Measurements from ENCODE around the gene CYP4F12. TPM values are rescaled to one million over a fixed set of nuclear protein-coding genes. Genes with fewer than 3 reads are reported as not detected.

Gene CYP4F12
- polyA plus RNA-seq, 1 donor (not counting 4 experiments of a cell fraction or from before 2014, with no cell fraction given), result 2.0 TPM

DNA sequence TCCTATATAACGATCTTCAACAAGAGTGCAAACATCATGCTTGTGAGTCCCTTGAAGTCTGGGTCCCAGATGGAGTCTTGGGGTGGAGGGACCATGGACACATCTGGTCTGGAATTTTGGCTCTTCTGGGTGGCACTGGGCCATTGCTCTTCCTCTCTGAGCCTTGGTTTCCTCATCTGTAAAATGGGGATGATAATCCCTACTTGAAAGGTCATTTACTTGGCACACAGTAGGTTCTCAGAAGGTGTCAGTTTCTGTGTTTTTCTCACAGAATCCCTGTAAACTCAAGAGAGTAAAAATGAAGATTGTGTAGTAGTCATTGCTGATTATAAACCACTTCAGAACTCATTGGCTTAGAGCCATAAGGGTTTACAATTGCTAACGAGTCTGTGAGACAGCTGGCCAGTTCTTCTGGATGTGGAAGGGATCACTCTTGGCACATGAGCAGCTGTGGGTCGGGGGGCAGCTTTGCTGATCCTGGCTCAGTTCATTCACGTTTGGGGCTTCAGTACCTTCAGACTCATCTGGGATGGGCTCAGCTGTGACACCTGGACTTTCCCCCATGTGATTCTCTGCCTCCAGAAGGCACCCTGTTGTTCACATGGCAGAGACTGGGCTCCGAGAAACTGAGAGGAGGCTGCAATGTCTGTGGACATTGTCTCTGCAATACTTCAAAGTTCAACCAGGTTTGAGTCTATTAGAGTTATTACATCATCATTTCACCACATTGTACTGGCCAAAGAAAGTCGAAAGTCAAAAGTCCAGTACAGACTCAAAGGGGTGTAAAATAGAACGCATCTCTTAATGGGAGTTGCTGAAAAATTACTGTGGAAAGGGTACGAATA lies 7.8 kb downstream of the CYP4F12 start:
- H3K9ac ChIP-seq (ENCODE audit: control insufficient read depth, extremely low read depth, insufficient read depth, low read length), result no peak overlapping the region
- no peak for DNase-seq (ENCODE audit: low read depth, low spot score)
- TF ChIP-seq, protein P1, sequence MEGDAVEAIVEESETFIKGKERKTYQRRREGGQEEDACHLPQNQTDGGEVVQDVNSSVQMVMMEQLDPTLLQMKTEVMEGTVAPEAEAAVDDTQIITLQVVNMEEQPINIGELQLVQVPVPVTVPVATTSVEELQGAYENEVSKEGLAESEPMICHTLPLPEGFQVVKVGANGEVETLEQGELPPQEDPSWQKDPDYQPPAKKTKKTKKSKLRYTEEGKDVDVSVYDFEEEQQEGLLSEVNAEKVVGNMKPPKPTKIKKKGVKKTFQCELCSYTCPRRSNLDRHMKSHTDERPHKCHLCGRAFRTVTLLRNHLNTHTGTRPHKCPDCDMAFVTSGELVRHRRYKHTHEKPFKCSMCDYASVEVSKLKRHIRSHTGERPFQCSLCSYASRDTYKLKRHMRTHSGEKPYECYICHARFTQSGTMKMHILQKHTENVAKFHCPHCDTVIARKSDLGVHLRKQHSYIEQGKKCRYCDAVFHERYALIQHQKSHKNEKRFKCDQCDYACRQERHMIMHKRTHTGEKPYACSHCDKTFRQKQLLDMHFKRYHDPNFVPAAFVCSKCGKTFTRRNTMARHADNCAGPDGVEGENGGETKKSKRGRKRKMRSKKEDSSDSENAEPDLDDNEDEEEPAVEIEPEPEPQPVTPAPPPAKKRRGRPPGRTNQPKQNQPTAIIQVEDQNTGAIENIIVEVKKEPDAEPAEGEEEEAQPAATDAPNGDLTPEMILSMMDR (optimal IDR thresholded peaks at IDR 0.05 in 1 of 3, IDR thresholded peaks at IDR 0.05 in 1 of 3, conservative IDR thresholded peaks at IDR 0.05 in 1 of 3; ENCODE audit: extremely low read depth in 1 of 3, insufficient read depth in 2 of 3, low read length in 3 of 3), result no peak
- TF ChIP-seq EZH2 (IDR thresholded peaks at IDR 0.05; ENCODE audit: low read length), result no peak
- H3K4me2 ChIP-seq (ENCODE audit: control insufficient read depth, extremely low read depth, insufficient read depth, low read depth, low read length), result no peak overlapping the region
- no peak for FAIRE-seq
- H2AFZ ChIP-seq (ENCODE audit: control insufficient read depth, low read length), result no peak overlapping the region
- no peaks in the 10 kb centered on the region for H3K36me3 ChIP-seq (ENCODE audit: control insufficient read depth in 2 of 2, extremely low read depth in 1 of 2, insufficient read depth in 2 of 2, low read length in 2 of 2)
- no peak overlapping the region for H3K4me3 ChIP-seq (ENCODE audit: control insufficient read depth in 2 of 3, extremely low read depth in 1 of 3, insufficient read depth in 2 of 3, low read depth in 1 of 3, low read length in 3 of 3)
- no peaks in the 10 kb centered on the region for H3K9me3 ChIP-seq (ENCODE audit: control insufficient read depth, low read depth, low read length)
- no peaks in the 10 kb centered on the region for H3K9me1 ChIP-seq (ENCODE audit: control insufficient read depth, extremely low read depth, insufficient read depth, low read length)
- H3K27me3 ChIP-seq (ENCODE audit: control insufficient read depth, extremely low read depth, insufficient read depth, low read length), result no peaks in the 10 kb centered on the region
- no peaks in the 10 kb centered on the region for H3K4me1 ChIP-seq (ENCODE audit: control insufficient read depth, extremely low read depth, insufficient read depth, low read length)
- H3K27ac ChIP-seq (ENCODE audit: control insufficient read depth, insufficient read depth, low read length), result no peak overlapping the region
- H4K20me1 ChIP-seq (ENCODE audit: control insufficient read depth, extremely low read depth, insufficient read depth, low read length), result no peaks in the 10 kb centered on the region
- H3K79me2 ChIP-seq (ENCODE audit: control insufficient read depth, insufficient read depth, low read length), result no peaks in the 10 kb centered on the region
- dilution Hi-C loops (cut with MboI; ENCODE audit: extremely low pct_ligation_motif_present, low sequenced_read_pairs), result no loop called here

DNA sequence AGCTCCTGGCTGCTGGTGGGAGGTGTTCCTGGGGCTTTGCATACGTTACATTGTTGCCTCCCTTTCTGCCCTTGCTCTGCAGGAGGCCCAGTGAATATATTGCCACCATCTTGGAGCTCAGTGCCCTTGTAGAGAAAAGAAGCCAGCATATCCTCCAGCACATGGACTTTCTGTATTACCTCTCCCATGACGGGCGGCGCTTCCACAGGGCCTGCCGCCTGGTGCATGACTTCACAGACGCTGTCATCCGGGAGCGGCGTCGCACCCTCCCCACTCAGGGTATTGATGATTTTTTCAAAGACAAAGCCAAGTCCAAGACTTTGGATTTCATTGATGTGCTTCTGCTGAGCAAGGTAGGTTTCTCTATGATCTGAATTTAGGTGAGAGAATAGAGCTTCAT lies 10.5 kb downstream of the CYP4F12 start:
- dilution Hi-C loops (cut with MboI; ENCODE audit: extremely low pct_ligation_motif_present, low sequenced_read_pairs), result no loop called here
- no peaks in the 10 kb centered on the region for H3K36me3 ChIP-seq (ENCODE audit: control insufficient read depth in 2 of 2, extremely low read depth in 1 of 2, insufficient read depth in 2 of 2, low read length in 2 of 2)
- FAIRE-seq (no peak), DNase-seq (ENCODE audit: low read depth, low spot score) (no peak)
- H3K4me2 ChIP-seq (ENCODE audit: control insufficient read depth, extremely low read depth, insufficient read depth, low read depth, low read length), result no peak overlapping the region
- no peaks in the 10 kb centered on the region for H3K27me3 ChIP-seq (ENCODE audit: control insufficient read depth, extremely low read depth, insufficient read depth, low read length)
- TF ChIP-seq, protein P1 (optimal IDR thresholded peaks at IDR 0.05 in 1 of 3, IDR thresholded peaks at IDR 0.05 in 1 of 3, conservative IDR thresholded peaks at IDR 0.05 in 1 of 3; ENCODE audit: extremely low read depth in 1 of 3, insufficient read depth in 2 of 3, low read length in 3 of 3), result no peak
- TF ChIP-seq EZH2 (IDR thresholded peaks at IDR 0.05; ENCODE audit: low read length), result no peak
- H4K20me1 ChIP-seq (ENCODE audit: control insufficient read depth, extremely low read depth, insufficient read depth, low read length), result no peaks in the 10 kb centered on the region
- no peaks in the 10 kb centered on the region for H3K9me3 ChIP-seq (ENCODE audit: control insufficient read depth, low read depth, low read length)
- H3K4me3 ChIP-seq (ENCODE audit: control insufficient read depth in 2 of 3, extremely low read depth in 1 of 3, insufficient read depth in 2 of 3, low read depth in 1 of 3, low read length in 3 of 3), result no peak overlapping the region
- H2AFZ ChIP-seq (ENCODE audit: control insufficient read depth, low read length), result no peak overlapping the region
- no peak overlapping the region for H3K9ac ChIP-seq (ENCODE audit: control insufficient read depth, extremely low read depth, insufficient read depth, low read length)
- H3K9me1 ChIP-seq (ENCODE audit: control insufficient read depth, extremely low read depth, insufficient read depth, low read length), result no peaks in the 10 kb centered on the region
- no peaks in the 10 kb centered on the region for H3K79me2 ChIP-seq (ENCODE audit: control insufficient read depth, insufficient read depth, low read length)
- no peak overlapping the region for H3K27ac ChIP-seq (ENCODE audit: control insufficient read depth, insufficient read depth, low read length)
- no peaks in the 10 kb centered on the region for H3K4me1 ChIP-seq (ENCODE audit: control insufficient read depth, extremely low read depth, insufficient read depth, low read length)

Measured in keratinocyte (primary cell).